Measurements from ENCODE around the gene SIK3.

DNA sequence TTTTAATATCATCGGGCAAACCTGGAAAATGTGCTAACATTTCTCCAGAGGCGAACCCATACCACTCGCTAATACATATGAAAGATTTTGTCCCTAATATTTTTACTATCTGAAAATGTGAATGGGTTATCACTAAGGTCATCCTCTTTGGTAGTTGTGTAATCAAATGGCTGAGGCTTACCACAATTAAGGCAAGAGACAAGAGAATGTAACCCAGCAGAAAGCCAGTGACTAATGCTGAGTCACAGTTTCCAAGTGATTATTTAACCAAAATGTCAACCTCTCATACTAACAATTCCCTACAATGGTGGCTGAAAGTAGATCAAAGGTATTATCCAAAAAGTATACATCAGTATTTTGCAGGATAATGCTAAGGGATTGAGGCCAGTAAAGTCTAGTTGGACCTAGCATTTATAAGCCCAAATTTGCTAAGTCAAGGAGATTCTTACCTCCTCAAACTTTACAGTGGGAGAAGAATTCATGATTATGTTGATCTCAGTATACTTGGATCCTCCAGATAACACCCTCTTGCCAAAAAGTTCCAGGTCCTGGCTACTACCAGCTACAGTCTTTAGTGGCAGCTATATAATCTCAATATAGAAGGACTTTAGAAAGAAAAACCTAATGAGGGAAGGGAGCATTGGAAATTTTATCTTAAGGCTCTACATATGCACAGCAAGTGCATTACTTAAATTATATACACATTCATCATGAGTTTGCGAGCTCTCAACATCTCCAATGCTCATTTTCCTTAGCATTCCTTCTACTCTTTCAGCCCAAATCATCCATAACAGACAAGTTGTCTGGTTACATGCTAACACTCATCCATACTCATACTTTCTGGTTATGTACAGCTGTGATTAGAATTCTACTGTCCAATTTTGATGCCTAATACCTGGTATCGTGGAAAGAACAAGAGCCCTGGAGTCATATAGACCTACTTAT, 25.4 kb downstream of the SIK3 start:
- TF ChIP-seq, protein P1, sequence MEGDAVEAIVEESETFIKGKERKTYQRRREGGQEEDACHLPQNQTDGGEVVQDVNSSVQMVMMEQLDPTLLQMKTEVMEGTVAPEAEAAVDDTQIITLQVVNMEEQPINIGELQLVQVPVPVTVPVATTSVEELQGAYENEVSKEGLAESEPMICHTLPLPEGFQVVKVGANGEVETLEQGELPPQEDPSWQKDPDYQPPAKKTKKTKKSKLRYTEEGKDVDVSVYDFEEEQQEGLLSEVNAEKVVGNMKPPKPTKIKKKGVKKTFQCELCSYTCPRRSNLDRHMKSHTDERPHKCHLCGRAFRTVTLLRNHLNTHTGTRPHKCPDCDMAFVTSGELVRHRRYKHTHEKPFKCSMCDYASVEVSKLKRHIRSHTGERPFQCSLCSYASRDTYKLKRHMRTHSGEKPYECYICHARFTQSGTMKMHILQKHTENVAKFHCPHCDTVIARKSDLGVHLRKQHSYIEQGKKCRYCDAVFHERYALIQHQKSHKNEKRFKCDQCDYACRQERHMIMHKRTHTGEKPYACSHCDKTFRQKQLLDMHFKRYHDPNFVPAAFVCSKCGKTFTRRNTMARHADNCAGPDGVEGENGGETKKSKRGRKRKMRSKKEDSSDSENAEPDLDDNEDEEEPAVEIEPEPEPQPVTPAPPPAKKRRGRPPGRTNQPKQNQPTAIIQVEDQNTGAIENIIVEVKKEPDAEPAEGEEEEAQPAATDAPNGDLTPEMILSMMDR (conservative IDR thresholded peaks at IDR 0.05; ENCODE audit: low read depth, low read length): no peak
- TF ChIP-seq EZH2 (IDR thresholded peaks at IDR 0.05; ENCODE audit: low read length, unreplicated experiment): no peak
